ENCODE measurements around the gene TAC4.

DNA sequence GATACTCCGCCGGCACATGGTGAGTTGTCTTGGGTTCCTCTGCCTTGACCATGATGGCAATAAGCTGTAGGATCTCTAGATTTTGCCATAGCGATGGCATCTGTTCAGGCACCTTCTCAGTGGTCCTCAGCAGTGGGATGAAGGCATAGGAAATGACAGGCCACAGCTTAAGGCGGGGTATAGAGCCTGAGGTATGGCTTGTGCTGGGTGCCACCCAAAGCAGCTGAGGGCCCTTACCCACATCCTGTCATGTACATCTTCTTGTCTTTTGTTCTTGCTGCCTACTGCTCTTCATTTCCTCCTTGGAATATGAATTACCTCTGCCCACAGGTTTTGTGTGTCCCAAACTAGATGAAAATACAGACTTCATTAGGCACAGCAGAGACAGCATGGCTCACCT lies 29.9 kb downstream of the TAC4 start:
- TF ChIP-seq, protein P1, sequence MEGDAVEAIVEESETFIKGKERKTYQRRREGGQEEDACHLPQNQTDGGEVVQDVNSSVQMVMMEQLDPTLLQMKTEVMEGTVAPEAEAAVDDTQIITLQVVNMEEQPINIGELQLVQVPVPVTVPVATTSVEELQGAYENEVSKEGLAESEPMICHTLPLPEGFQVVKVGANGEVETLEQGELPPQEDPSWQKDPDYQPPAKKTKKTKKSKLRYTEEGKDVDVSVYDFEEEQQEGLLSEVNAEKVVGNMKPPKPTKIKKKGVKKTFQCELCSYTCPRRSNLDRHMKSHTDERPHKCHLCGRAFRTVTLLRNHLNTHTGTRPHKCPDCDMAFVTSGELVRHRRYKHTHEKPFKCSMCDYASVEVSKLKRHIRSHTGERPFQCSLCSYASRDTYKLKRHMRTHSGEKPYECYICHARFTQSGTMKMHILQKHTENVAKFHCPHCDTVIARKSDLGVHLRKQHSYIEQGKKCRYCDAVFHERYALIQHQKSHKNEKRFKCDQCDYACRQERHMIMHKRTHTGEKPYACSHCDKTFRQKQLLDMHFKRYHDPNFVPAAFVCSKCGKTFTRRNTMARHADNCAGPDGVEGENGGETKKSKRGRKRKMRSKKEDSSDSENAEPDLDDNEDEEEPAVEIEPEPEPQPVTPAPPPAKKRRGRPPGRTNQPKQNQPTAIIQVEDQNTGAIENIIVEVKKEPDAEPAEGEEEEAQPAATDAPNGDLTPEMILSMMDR (IDR thresholded peaks at IDR 0.05; ENCODE audit: low read depth, low read length, poor library complexity, severe bottlenecking): no peak
- TF ChIP-seq EZH2phosphoT487 (IDR thresholded peaks at IDR 0.05; ENCODE audit: borderline replicate concordance, low read length): no peak
